ENCODE data around the gene CXXC1.

- TF ChIP-seq HNF4G (IDR thresholded peaks at IDR 0.05; ENCODE audit: borderline replicate concordance, low read depth, low read length) (no peak), HNF4G (CRISPR knock-in tag; IDR thresholded peaks at IDR 0.05; ENCODE audit: borderline replicate concordance, low read depth) (no peak), ATF2 (CRISPR knock-in tag; IDR thresholded peaks at IDR 0.05) (no peak), EZH2 (conservative IDR thresholded peaks at IDR 0.05; ENCODE audit: low read depth, low read length) (no peak), ZBTB34 (CRISPR knock-in tag; IDR thresholded peaks at IDR 0.05) (no peak), NCOA2 (CRISPR knock-in tag; IDR thresholded peaks at IDR 0.05) (no peak), IKZF4 (CRISPR knock-in tag; IDR thresholded peaks at IDR 0.05; ENCODE audit: borderline replicate concordance, low read depth, not compliant biosample characterization) (no peak), RBAK (CRISPR knock-in tag; IDR thresholded peaks at IDR 0.05) (no peak), ATF5 (CRISPR knock-in tag; IDR thresholded peaks at IDR 0.05; ENCODE audit: low read depth) (no peak), POLR2AphosphoS5 (IDR thresholded peaks at IDR 0.05; ENCODE audit: low read depth, low read length) (no peak)
Observed at GRCh38 chr18:50330176-50330575, 42.7 kb upstream of the CXXC1 start.
